GM12891 (cell line): ENCODE measurements around the gene TRIM47.

ENCODE experiments used
- POLR2A ChIP-seq: IDR thresholded peaks from 2 replicates; pipeline ENCODE4 v1.6.1; 2011; ENCODE audit warnings: low read depth, low read length, control low read depth
- POLR2AphosphoS5 ChIP-seq: IDR thresholded peaks from 2 replicates; pipeline ENCODE4 v1.6.1; 2011; ENCODE audit warnings: low read depth, low read length, control low read depth
- POU2F2 ChIP-seq: IDR thresholded peaks from 2 replicates; pipeline ENCODE4 v1.6.1; 2011; ENCODE audit warnings: low read depth, mild to moderate bottlenecking, control low read depth, low read length, moderate library complexity
- SPI1 ChIP-seq: IDR thresholded peaks from 2 replicates; pipeline ENCODE4 v1.6.1; 2011; ENCODE audit warnings: low read depth, low read length, control low read depth
- TAF1 ChIP-seq: IDR thresholded peaks from 2 replicates; pipeline ENCODE4 v1.6.1; 2011; ENCODE audit warnings: low read depth, low read length, control low read depth

- TF ChIP-seq POLR2AphosphoS5 (no peak), POLR2A (no peak), SPI1 (no peak), TAF1 (no peak), POU2F2 (no peak)
Measured at GRCh38 chr17:75832652-75833400, 45.6 kb downstream of the TRIM47 start.
